T1000 (cell line): Measurements from ENCODE around the gene C9orf50.

ENCODE experiments used
- DNase-seq: peaks from one replicate; lab custom pipeline; 2025; ENCODE audit warnings: mixed read lengths; lab: John Stamatoyannopoulos, UW

C9orf50 gene

DNA sequence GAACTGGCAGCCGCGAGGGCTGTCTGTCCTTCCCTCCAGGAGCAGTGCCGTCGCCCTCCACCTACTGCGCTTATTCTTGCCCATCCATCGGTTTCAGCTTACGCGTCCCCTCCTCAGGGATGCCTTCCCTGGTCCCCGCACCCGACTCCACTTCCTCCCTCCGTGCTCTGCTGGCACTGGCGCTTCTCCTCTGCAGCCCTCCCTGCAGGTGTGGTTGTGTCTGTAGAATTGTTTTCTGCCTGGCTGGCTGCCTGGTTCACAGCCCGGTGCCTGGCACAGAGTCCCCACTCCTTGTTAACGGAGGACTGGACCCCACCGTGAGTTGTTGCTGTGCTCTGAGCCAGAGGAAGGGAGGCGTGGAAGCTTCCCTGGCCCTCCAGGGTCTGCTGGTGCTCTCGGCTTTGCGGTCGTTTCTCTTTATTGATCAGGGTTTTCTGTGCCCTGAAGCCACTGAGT, 10.8 kb upstream of the C9orf50 start:
- DNase-seq, result no peak

DNA sequence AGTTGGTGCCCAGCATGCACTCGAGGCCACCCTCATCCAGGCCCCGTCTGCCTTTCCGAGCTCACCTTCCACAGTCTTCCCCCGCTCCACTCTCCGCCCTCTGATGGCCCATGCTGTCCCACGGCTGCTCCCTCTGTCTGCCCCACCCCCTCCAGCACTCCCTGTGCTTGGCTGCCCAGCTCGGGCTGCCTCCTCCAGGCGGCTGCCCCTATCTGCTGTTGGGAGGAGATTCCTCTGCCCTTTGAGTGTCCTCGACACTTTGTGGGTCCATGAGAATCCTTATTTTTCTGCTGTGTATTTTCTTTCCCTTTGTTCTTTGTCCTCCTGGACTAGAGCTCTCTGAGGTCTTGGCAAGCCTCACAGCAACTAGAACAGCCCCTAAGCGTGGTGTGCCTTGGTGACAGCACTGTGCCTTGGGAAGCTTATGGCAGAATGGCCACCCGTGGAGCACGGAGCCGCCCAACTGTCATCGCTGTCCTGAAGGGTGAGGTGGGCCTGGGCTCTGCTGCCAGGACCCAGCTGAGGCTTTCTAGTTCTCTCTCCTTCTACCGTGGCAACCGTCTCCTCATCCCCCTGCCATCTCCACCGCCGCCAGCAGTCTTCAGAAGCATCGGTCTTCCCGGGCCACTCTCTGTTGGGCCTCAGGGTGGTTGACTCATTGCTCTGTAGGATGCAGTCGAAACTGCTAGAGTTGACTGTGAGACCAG, 10.2 kb upstream of the C9orf50 start:
- peak; percentile 60 for DNase-seq

DNA sequence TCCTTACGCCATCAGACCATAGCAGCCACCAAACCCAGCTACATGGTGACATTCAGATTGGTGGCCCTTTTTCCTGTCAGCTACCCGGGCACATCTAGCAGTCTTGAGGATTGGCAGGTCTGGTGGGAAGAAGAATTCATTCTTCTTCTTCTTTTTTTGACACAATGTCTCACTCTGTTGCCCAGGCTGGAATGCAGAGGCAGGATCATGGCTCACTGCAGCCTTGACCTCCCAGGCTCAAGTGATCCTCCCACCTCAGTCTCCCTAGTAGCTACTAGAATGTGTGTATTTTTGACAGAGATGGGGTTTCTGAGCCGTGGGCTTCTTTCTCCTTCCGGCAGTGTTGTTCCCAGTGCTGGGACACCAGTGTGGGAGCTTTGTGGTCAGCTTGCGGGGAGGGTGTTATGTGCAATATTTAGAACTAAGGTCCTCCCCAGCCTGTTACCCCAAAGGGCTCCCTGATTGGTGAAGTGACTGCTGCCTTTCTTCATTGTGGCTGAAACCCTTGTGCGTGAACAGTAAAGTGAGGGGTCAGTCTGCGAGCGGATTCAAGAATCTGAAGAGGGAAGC, 8.4 kb upstream of the C9orf50 start:
- no peak for DNase-seq

DNA sequence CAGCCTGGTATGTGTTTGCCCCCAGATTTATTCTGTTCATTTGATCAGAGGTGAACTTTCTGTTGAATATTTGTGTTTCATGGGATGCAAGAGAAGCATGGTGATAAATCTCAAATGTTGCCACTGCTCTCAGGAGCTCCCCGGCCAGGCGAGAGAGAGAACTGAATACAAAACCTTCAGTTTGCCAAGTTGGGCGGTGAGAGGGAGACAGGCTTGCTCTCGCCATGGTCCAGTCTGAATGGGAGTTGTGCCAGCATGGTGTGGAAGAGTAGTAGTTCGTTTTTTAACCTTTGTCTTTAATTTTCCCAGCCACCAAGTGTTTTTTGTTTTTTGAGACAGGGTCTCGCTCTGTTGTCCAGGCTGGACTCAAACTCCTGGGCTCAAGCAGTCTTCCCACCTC, 7.8 kb upstream of the C9orf50 start:
- DNase-seq, result no peak

DNA sequence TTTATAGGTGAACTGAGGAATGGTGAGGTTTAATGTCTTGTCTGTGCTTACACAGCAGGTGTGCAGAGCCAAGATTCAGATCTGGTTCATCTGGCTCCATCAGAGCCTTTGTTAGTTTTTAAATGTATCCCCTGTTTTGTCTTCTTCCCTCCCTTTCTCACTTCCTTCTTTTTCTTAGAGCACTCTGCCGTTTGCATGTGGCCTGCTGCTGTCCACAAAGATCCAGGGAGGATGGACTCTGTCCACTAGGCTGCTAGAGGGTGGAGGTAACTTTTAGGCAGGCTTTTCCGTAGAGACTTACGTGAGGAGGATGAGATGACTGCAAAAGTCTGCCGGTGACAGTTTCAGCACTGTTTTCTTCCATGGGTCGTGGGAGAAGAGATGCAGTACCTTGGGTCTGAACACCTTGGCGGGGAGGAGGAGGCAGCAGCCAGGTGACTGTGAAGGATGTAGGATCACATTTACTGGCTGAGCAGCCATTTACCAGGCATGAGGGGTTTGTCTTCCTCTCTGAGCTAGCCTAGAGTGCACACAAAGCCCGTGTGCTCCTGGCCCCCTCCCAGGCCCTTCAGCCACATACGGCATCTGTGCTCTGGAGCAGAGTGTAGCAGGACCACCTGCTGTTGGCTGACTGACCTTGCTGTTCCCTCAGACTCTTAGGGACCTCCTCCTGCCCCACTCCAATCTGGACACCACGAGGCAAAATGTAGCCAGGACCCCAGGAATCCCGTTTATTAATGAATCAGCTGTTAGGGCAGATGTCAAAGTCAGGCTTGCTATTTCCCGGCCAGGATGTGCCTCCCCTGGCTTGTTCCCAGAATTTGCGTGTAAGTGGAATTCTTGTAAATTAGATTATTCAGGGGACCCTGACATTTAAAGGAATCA, 6.9 kb upstream of the C9orf50 start:
- DNase-seq, result no peak

DNA sequence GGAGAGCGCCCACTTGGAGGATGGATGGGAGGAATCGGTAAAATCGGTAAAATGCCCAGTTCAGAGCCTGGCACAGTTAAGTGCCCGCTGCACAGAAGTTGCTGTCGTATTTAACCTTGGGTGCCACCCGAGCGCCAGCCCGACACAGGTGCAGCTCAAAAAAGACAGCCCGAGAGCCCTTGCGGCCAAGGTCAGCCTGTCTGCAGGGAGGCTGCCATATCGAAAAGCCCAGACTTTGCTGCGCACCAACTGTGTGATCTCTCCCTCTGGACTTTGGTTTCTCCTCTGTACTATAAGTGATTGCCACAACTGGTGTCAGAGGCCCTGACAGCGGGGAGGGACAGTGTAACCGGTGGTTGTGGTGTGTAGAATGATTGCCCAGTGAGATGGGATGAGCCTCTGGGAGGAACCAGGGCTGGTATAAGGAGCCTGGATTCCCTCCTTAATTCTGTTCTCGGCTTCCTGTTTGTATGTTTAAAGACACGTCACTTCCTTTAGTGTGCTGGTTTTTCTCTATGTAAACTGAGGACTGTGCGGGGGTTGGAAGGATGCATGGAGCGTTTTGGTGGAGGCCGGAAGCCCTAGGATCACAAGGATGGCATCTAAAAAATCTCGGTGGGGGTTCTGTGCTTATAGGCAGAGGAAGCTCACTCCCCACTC, 5.9 kb upstream of the C9orf50 start:
- no peak for DNase-seq

DNA sequence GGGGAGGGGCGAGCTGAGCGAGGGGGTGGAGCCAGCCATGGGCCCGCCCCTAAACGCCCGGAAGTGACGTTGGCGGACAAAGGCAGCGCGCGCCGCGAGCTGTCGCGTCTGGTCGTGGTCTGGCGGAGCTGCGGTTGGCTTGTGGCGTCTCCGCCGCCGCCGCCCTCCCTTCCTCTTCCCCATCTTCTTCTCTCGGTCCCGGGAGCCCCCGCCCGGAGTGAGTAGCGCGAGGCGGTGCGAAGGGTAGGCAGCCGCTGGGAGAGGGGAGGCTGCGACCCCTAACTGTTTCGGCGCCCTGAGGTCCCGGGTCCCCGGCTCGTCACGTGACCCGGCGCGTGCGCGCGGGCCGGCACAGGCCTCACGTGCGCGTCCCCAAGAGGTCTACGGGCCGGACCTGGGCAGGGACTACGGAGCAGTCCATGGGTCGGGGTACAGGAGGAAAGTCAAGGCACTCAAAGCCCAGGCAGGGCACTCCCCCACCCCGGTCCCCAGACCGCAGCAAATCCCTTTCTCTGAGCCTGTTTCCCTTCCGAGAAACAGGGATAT, 5.3 kb upstream of the C9orf50 start, which contains the start of gene NTMT1:
NTMT1 (plus strand) TSS at position 85 of the 546 bp plus-strand sequence. CDS start 6,541 bp downstream, outside the sequence.
- DNase-seq, result peak; percentile 64

DNA sequence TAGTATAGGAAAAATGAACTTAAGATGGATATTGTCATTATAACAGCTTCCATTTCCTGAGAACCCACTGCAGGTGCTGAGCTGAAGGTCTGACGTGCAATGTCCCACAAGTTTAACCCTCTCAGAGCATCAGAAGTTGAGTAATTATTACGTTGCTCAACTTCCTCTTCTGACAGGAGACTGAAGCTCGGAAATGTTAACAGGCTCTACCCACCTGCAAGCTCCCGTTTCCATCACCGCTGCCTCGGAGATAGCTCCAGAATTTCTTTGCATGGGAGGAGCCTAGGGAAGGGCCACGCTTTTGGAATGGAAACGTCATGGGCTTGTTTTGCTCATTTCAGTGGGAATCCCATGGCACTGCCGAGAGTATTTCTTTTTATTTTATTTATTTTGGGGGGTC, 4.0 kb upstream of the C9orf50 start:
- no peak for DNase-seq

DNA sequence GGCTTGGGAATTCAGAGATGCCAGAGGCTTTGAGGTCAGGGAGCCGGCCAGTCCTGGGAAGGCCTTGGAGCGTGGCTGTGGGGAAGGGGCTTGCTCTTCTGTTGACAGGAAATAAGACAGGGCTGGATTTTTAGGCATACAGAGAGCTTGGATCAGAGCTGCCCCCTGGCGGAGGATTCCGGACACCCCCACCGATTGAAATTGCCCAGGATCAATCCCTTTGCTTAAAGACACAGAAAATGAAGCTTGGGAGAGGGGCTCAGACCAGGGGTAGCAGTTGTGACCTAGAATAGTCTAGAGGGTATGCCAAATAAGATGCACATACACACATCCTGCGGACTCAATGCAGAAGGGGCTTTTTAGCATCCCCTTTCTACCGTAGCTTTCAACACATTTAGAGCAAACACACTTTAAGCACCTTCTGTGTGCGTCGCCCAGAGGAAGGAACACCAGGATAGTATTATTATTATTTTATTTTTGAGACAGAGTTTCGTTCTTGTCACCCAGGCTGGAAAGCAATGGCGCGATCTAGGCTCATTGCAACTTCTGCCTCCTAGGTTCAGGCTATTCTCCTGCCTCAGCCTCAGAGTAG, 3.4 kb upstream of the C9orf50 start:
- peak; percentile 38 for DNase-seq

DNA sequence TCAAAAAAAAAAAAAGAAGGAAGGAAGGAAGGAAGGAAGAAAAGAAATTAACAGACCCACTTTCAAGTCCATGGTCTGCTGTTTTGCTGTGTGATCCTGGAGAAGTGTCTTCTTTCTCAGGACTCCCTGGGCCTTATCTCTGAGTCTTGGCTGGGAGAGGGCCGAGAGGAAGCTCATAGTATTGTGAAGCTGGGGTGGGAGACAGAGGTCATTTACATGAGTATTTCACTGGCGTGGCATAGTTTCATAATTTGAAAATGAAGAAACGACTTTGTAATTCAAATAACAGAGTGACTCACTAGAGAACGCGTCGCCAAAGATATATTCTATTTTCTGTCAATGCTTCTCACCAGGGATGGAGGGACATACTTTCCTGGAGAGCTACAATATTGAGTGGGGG, 2.4 kb upstream of the C9orf50 start:
- DNase-seq, result no peak

DNA sequence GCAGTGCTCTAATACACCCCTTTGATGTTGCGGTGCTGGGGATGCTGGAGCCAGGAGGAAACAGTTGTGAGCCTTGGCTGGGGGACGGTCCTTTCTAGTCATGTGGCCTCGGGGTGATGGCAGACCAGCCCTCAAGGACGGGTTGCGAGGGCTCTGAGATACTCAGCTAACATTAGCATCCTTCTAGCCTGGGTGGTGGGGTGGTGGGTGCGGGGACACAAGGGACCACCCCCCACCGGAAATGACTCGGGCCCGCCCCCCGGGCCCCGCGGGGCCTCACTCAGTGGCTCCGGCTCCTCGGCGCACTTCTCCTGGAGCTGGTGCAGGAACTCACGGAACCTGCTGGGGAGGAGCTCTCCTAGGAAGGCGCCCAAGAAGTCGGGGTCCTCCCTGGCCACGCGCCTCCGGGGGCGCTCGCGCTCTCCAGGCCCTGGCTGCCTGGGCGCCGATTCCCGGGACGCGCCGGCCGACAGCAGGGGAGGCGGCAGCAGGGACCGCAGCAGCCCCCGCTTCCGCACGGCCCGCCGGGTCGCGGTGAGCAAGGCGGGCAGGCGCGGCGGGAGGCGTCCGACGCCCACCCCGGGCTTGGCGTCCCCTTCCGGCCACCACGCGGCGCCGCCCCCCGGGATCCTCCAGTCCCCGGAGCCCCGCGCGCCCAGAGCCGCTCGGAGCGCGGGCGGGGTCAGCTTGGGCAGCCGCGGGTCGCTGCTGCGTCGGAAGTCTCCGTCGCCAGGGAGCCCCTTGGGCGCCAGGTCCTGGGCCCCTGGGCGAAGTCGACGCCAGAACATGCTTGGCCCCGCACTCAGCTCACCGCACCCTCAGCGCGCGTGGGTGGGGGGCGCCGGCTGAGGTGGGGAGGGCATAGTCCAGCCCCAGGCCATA, 873 bp downstream of the C9orf50 start:
- DNase-seq, result no peak

DNA sequence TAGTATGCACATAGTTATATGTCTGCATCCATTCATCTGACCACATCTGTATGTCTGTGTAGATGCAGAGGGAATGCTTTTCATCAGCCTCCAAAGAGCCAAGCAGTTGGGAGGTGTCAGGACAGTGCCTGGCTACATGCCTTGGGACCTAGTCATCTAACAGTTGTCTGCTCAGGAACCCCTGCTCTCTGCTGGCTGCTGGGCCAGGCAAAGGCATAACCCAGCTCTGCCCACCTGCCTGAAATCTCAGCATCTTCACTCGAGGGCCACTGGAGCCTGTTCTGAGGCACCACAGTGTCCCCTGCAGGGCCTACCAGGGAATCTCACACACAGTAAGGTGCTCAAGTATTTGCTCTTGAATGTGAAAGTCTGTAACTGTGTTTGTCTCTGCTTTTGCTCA, 3.7 kb downstream of the C9orf50 start:
- peak; percentile 37 for DNase-seq

DNA sequence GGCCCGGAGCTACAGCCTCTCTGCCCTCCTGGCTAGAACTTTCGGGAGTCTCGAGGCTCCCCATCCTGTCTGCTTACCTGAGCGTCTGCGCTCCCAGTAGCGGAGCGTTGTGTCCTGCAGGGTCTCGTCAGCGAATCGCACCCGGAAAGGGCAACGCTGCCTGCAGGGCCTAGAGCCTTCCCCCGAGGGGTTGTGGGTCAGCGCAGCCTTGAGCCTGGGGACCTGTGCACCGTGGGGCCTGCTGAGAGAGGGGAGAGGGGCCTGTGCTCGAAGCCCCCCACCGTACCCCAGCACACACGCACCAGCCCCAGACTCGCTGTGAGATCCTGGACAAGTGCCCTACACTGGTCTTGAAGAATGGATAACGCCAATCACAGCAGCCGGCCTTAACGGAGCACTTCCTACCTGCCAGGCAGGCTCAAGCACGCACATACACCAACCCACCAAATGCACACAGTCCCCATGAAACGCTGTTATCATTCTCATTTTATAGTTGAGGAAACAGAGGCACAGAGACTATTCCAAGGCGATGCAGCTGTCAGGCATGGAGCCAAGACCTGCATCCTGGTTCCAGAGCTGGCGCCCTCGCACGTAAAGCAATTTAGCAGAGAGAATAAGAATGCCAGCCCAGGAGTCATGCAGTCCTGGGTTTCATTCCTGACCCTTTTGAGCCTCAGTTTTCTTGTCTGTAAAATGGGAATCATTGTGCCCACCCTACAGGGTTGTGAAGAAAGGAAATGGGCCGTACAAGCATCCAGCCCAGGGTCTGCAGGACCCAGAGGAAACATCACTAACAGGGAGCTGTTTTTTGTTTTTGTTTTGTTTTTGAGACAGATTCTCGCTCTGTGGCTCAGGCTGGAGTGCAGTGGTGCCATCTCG, 5.3 kb downstream of the C9orf50 start:
- DNase-seq, result no peak

DNA sequence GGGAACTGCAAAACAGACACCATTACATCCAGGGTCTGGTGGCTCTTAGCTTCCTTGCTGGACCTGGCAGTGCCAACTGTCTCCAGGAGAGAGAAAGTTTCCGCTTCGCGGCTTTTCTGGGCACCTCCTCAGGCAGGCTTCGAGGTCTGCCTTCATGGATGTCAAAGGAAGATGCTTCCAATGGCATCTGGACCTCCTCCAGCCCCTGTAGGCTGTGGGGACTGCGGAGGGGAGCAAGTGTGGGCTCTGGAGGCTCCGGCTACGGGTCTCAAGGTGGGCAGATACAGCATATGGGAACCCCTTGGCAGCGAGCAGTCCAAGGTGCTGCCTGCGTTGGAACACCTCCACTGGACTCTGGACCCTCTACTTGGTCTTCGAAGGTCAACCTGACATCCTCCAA, 6.0 kb downstream of the C9orf50 start:
- no peak for DNase-seq

DNA sequence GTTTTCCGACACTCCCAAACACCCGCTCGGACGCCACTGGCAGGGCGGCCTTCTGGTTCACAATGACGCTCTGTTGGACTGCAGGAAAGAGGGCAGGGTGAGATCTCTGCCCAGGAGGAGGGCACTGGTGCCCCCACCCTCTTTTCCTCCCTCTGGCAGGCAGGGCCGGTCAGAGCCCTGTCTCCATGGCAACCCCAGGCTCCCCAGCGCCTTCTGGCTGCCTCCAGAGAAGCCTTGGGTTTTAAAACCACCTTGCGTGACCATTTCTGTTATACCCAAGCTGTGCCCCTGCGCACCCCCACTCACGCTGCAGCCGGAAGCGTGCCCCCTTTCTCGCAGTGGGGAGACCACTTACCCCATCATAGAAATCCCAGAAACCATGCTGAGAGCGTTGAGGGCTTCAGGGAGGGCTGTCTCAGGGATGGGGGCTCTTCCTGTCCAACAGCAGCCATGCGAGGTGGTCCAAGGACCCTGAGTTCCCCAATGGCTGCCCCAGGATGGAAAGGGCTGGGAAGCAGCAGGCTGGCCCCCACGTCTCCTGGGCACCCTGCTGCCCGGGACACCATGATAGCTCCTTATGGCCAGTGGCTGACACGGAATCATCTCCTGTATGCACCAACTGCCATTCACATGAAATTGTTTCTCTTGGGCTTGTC, 7.3 kb downstream of the C9orf50 start:
- no peak for DNase-seq

DNA sequence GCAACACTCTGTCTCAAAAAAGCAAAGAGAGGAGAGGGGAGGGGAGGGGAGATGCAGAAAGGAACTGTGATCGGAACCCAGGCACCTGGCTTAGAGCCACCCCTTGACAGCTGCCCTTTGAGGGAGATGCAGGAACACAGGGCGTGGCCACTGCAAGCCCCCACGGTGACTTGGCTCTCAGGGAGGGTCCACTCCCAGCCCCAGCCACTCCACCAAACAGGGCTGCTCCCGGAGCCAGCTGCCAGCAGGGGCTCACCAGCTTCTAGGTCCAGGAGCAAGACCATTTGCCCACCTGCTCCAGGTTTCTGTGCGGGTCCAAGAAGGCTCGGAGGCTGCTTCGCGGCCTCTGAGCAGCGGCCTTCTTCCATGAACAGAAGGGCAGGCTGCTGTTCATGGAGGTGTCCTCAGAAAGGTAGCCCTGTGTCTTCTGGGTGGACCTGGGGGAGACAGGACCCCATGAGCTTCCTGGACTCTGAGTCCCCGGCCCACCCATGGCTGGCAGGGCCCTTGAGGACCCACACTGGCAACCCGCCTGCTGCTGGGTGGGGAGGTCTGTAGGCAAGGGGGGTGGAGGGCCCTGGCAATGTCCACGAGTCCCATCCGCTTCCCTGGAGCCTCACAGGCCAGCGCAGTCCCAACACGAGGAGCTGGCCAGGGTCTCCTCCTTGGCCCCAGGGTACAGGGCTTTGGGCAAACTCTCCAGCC, 7.9 kb downstream of the C9orf50 start:
- DNase-seq, result no peak

DNA sequence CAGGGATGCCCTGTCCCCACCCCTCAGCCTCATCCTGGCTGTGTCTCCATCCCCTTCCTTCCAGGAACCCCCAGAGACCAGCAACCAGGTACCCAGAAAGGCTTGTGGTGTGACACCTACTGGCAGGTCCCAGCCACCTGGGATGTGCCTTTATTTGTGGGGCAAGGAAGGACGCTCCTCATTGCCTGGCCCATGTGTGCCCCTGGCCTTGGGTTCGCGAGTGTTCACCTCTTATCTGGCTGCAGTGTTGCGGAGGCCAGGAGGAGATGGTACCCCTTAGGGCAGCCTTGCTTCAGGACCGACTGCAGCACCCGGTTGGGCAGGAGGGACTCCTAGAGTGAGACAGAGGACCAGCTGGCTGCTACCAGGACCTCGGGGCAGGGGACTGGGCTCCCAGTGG, 8.8 kb downstream of the C9orf50 start:
- no peak for DNase-seq

DNA sequence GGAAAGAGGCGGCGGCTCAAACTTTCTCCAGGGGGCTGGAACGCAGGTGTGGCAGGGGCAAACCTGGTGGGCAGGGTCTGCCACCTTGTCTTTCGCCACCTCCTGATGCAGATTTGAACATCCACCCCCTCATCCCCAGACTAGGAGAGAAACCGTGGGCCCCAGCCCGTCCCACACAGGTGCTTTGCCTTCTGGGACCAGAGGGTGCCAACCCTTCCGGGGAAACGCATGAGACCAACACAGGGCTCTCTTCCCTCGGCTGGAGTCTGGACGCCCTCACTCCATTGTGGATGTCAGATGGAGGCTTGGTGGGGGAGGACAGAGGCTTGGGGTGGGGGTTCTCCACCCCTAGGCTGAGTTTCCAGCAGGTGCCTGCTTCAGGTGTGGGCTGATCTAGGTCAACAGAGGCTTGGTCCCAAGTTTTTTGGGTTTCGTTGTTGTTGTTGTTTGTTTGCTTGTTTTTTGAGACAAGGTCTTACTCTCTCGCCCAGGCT, 9.5 kb downstream of the C9orf50 start:
- no peak for DNase-seq
